AG04450 (cell line): Measurements from ENCODE around the gene CXCL10. TPM values are rescaled to one million over a fixed set of nuclear protein-coding genes. Genes with fewer than 3 reads are reported as not detected.
A peak's percentile ranks its signal among the peaks of the same experiment; 100 is the strongest.

Source experiments
- CTCF ChIA-PET: fragments of 300-600, 350-600 bp; formaldehyde crosslinking; extraction: SDS; loops from one replicate; lab custom pipeline; 2022; ENCODE audit warnings: antibody characterized with exemption, inconsistent platforms; lab: Charles Lee
- POLR2A ChIA-PET: fragments of 350-600 bp; formaldehyde crosslinking; extraction: SDS; loops from one replicate; lab custom pipeline; 2021; ENCODE audit warnings: antibody characterized with exemption, inconsistent platforms; lab: Yijun Ruan, JAX
- DNase-seq: peaks from one replicate; pipeline ENCODE4 v3.0.0-alpha.2; 2011; ENCODE audit warnings: low read depth, low spot score
- H3K27ac ChIP-seq: one replicate; pipeline ENCODE4 v1.5.1; 2012; ENCODE audit warnings: low read depth, low read length, control low read depth
- H3K27me3 ChIP-seq: one replicate; pipeline ENCODE4 v1.6.0; 2012; ENCODE audit warnings: low read length; ENCODE audit not compliant: control insufficient read depth, insufficient read depth
- H3K4me3 ChIP-seq: 2 replicates; pipeline ENCODE4 v1.5.1; 2011; ENCODE audit warnings: mild to moderate bottlenecking, low read depth, low read length, control low read depth
- H3K9me3 ChIP-seq: 2 replicates; pipeline ENCODE4 v1.5.1; 2012; ENCODE audit warnings: low read length; ENCODE audit not compliant: control insufficient read depth, insufficient read depth
- polyA plus RNA-seq: library from polyadenylated mRNA; depleted of rRNA; stranded (reverse); fragments of >200 nt; gene quantifications from 2 replicates; pipeline ENCODE4 v1.2.3, GENCODE V29; 2011
- TF ChIP-seq, protein P1 (sequence below): IDR thresholded peaks from 2 replicates; pipeline ENCODE4 v1.5.1; 2011; ENCODE audit warnings: low read depth, low read length, control low read depth, inconsistent platforms

CXCL10 gene
- polyA plus RNA-seq, 1 experiment: 3.0 TPM

GRCh38 chr4:76036855-76037254, 13.6 kb upstream of the CXCL10 start:
- TF ChIP-seq, protein P1, sequence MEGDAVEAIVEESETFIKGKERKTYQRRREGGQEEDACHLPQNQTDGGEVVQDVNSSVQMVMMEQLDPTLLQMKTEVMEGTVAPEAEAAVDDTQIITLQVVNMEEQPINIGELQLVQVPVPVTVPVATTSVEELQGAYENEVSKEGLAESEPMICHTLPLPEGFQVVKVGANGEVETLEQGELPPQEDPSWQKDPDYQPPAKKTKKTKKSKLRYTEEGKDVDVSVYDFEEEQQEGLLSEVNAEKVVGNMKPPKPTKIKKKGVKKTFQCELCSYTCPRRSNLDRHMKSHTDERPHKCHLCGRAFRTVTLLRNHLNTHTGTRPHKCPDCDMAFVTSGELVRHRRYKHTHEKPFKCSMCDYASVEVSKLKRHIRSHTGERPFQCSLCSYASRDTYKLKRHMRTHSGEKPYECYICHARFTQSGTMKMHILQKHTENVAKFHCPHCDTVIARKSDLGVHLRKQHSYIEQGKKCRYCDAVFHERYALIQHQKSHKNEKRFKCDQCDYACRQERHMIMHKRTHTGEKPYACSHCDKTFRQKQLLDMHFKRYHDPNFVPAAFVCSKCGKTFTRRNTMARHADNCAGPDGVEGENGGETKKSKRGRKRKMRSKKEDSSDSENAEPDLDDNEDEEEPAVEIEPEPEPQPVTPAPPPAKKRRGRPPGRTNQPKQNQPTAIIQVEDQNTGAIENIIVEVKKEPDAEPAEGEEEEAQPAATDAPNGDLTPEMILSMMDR: no peak
- H3K27me3 ChIP-seq: no peaks in the 10 kb centered on the region
- DNase-seq: no peak
- CTCF ChIA-PET: interaction anchor here (2.5 kb wide), 1 partner anchor 41 kb away, joined by 8 read pairs; no protein-coding TSS in a partner anchor
- no peaks in the 10 kb centered on the region for H3K9me3 ChIP-seq
- H3K4me3 ChIP-seq: no peak overlapping the region
- no peak overlapping the region for H3K27ac ChIP-seq
- POLR2A ChIA-PET: no interaction called here

GRCh38 chr4:76035799-76036380, 12.6 kb upstream of the CXCL10 start, which contains the start of gene CXCL11:
CXCL11 (minus strand) TSS chr4:76036070; CDS start chr4:76035987, 83 bp downstream.
- Histone ChIP-seq H3K4me3 (no peak within 1 kb of the TSS), H3K27ac (no peak within 1 kb of the TSS), H3K27me3 (no peaks in the 10 kb centered on the region), H3K9me3 (no peaks in the 10 kb centered on the region)
- no peak for DNase-seq
- TF ChIP-seq, protein P1: no peak
- ChIA-PET POLR2A (interaction anchor here (0.5 kb wide), 1 partner anchor 67 kb away, joined by 4 read pairs; no protein-coding TSS in a partner anchor), CTCF (interaction anchor here (2.5 kb wide), 1 partner anchor 40 kb away, joined by 8 read pairs; no protein-coding TSS in a partner anchor)

DNA sequence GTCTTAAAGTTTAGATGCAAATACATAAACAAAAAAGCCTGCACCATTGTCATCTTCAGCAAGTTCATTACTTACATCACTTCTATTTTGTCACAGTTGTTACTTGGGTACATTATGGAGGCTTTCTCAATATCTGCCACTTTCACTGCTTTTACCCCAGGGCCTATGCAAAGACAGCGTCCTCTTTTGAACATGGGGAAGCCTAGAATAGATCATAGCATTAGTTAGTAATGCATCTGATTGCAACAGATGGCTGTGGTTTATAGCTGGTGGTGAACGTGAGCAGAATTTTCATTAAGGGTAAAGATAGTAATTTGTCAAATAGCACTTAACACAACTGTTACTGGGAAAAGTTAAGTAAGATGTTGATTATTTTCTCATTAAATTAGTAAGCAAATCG, 11.8 kb upstream of the CXCL10 start:
- ChIA-PET POLR2A (no interaction called here), CTCF (interaction anchor here (2.5 kb wide), 1 partner anchor 39 kb away, joined by 8 read pairs; no protein-coding TSS in a partner anchor)
- Histone ChIP-seq H3K4me3 (no peak overlapping the region), H3K9me3 (no peaks in the 10 kb centered on the region), H3K27ac (no peak overlapping the region), H3K27me3 (no peaks in the 10 kb centered on the region)
- DNase-seq: no peak
- TF ChIP-seq, protein P1: no peak

GRCh38 chr4:76029300-76029699, 6.0 kb upstream of the CXCL10 start:
- H3K27me3 ChIP-seq: no peaks in the 10 kb centered on the region
- ChIA-PET POLR2A (no interaction called here), CTCF (no interaction called here)
- no peak for DNase-seq
- no peak overlapping the region for H3K4me3 ChIP-seq
- no peaks in the 10 kb centered on the region for H3K9me3 ChIP-seq
- TF ChIP-seq, protein P1: no peak
- no peak overlapping the region for H3K27ac ChIP-seq

DNA sequence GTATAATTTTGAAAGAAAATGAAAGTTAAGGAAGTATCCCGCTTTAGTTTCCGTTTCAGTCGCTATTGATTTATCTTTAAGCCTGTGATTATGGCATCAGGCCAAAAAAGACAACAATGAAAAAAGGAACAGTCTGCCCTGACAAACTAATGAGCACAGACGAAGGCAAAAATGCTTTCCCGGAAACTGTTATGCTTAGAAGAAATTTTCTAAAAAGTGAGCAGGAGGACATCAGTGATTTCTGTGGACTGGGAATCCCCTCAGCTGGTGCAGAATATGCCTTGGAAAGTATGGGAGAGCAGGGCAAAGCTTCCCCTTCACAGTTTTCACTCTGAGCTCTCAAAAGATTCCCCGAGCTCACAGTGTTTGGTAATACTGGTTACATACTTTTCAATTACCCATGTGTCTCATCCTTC, 5.1 kb upstream of the CXCL10 start:
- H3K4me3 ChIP-seq: peak overlapping the region; percentile 44

More for the DNA sequence above, 5.1 kb upstream of the CXCL10 start:
- Histone ChIP-seq H3K27ac (no peak overlapping the region), H3K27me3 (no peaks in the 10 kb centered on the region), H3K9me3 (no peaks in the 10 kb centered on the region)
- TF ChIP-seq, protein P1: no peak
- CTCF ChIA-PET: no interaction called here
- POLR2A ChIA-PET: interaction anchor here (0.7 kb wide), 1 partner anchor 11 kb away, joined by 3 read pairs; no protein-coding TSS in a partner anchor
- no peak for DNase-seq
